GM12892 (cell line): ENCODE data around the gene TFAP2A.

Experiments
- POLR2AphosphoS5 ChIP-seq: IDR thresholded peaks from 2 replicates; pipeline ENCODE4 v1.6.1; 2011; ENCODE audit warnings: low read depth, low read length, control low read depth
- TAF1 ChIP-seq: IDR thresholded peaks from 2 replicates; pipeline ENCODE4 v1.6.1; 2011; ENCODE audit warnings: low read depth, mild to moderate bottlenecking, control low read depth, low read length, borderline replicate concordance

DNA sequence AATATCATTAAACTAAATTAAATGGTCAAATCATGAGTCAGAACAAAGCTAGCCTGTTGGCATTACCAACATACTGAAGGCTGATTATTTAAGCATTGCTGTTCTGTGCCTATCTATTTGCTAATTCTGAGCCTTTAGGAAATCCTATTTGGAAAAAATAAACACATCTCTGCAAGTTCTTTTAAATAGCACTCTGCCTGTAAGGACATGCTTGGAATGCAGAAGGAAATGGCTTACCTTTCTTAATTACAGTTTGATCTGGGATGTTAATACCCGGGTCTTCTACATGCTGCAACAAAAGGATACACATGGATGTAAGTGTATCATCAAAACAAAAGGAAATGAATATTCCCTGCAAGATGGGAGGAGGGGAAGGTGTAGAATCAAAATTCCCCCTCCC, 8.3 kb downstream of the TFAP2A start:
- TF ChIP-seq POLR2AphosphoS5 (no peak), TAF1 (no peak)
